CD4-positive, alpha-beta T cell treated with Interleukin-2 at 100 ng/mL for 4 hours (primary cell): Measurements from ENCODE around the gene KRT17.
"Not testable (repeated sequence)": the region's sequence is repeated elsewhere in the genome, so short reads cannot be mapped to it uniquely, and the experiment has no call there.

Source experiments
- DNase-seq: peaks from one replicate; pipeline ENCODE4 v3.0.0-alpha.2; 2020; ENCODE audit warnings: low spot score

Gene KRT17

DNA sequence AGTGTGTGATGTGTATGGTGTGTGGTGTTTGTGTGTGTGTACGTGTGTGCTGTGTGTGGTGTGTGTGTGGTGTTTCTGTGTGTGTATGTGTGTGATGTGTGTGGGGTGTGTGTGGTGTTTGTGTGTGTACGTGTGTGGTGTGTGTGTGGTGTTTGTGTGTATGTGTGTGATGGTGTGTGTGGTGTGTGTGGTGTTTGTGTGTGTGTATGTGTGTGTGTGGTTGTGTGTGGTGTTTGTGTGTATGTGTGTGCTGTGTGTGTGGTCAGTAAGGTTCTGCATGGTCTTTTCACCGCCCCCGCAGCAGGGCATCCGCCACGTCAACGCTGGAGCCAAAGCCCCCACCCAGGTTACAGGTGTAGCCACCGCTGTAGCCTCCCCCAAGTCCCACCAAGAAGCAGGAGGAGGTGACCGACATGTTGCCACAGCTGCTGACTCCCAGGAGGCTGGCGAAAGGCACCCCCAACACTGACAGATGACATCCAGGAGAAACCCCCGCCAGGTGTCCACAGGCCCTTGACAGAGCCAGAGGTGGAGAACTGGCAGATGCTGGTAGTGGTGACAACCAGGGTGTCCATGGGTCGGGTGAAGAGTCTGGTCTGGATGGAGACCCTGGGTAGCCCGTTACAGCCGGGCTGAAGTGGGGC lies 9.3 kb upstream of the KRT17 start:
- DNase-seq, result no peak

DNA sequence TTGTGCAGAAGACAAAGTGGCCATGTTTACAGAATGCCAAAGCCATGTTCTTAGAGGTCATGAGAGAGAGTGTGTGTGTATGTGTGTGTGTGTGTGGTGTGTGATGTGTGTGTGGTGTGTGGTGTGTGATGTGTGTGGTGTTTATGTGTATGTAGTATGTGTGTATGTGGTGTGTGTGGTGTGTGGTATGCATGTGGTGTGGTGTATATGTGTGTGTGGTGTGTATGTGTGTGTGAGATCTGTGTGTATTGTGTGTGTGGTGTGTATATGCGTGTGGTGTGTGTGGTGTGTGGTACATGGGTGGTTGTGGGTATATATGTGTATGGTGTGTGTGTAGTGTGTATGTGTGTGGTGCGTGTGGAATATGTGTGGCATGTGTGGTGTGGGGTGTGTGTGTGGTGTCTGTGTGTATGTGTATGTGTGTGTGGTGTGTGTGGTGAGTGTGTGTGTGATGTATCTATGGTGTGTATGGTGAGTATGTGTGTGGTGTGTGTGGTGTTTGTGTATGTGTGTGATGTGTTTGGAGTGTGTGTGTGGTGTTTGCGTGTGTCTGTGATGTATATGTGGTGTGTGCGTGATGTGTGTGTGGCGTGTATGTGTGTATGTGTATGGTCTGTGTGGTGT lies 8.2 kb upstream of the KRT17 start:
- DNase-seq, result no peak

DNA sequence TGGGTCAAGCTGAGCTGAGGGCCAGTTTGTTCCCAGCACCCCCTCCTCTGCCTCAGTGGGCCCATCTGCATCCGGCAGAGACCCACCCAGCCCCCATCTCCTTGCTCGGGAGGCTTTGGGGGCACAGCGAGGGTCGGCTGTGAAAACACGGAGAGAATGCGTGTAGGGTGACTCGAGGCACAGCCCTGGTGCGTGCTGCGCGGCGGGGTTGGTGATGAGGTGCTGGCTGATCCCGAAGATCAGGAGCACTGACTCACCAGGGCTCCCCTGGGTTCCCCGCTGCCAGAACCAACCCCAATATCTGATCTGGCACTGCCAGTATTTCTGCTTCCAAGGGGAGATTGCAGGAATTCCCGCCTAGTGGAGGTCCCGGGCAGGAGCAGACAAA lies 7.5 kb upstream of the KRT17 start:
- DNase-seq, result no peak

DNA sequence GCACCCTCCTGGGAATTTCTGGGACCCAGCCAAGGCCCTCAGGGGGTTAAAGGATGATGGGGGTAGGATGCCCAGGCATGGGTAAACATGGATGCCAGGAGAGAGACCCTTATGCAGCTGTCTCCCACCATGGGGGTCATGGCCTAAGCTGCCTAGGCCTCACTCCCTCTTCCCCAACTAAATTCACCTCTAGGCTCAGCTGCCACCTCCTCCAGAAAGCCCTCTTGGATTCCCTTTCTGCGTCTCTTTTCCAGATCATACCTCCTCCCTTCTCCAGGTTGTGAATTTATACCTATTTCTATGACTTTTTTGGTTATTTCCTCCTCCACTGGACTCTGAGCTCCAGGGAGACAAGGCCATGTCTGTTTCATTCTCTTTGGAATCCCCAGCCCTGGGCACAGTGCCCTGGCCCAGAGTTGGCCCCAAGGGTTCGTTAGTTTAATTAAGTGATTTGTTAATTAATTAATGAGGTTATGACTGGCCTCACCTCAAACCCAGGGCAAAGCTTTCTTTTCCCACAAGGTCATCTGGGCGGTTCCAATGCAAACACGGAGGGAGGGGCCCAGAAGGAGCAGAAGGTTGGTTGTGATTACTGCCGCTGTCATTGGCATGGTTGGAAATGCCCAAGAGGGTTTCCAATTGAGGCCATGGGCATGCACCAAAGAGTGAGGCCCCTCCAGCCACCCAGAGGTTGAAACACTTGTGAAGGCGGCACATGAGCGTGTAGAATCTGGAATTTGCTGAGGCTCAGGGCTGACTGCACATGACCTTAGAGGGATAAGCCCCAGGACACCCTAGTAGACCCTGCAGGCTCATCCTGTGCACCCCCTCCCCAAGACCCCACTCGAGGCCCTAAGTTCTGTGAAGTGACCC lies 6.9 kb upstream of the KRT17 start:
- no peak for DNase-seq

DNA sequence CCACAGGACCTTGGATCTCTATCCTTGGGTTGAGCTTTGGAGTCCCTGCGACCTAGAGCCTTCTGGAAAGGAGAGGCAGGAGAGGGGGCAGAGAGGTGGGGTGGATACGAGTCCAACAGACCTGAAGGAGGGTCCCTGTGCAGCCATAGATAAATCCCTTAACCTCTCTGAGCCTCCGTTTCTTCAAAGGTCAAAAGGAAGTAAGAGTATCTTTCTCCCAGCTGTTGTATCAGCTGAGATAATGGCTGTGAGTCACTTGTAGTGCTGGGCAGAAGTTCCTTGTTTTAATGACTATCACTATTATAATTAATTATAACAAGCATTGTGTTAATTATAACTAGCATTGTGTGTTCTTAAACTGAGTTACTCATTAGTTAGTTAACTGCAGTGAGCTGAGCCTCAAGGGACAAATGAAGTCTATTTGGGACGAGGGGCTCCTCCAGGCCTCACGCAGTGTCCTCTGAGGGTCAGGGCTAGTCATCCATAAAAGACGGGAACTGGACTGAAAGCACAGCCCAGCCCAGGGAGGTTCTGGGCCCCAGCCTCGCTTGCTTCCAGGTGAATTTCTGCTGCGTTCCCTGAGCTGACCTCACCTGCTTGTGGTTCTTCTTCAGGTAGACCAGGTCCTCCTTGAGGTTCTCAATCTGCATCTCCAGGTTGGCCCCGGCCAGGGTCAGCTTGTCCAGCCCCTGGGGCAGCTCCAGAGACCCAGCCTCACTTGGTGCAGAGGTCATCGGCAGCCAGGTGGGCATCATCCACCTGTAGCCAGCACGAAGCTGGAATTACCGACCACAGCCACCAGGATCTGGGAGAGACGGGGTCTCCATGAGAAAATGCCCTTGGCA lies 5.7 kb upstream of the KRT17 start:
- no peak for DNase-seq

DNA sequence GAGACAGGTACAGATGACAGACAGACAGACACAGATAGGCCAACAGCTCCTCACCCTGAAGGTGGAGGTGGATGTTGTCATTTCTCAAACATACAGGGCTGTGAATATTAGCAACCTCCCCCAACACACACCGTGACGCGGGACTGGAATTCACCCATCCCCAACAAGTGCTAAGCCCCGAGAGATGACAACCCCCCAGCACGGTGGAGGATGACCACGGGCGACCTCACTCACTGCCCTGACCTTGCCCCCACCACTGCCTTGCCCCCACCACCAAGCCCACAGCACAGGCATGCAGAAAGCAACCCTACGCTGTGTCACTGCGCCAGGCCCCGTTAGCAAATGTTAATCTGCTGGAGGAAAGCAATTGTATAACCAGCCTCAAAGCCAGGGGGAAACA lies 4.9 kb upstream of the KRT17 start:
- DNase-seq, result no peak

DNA sequence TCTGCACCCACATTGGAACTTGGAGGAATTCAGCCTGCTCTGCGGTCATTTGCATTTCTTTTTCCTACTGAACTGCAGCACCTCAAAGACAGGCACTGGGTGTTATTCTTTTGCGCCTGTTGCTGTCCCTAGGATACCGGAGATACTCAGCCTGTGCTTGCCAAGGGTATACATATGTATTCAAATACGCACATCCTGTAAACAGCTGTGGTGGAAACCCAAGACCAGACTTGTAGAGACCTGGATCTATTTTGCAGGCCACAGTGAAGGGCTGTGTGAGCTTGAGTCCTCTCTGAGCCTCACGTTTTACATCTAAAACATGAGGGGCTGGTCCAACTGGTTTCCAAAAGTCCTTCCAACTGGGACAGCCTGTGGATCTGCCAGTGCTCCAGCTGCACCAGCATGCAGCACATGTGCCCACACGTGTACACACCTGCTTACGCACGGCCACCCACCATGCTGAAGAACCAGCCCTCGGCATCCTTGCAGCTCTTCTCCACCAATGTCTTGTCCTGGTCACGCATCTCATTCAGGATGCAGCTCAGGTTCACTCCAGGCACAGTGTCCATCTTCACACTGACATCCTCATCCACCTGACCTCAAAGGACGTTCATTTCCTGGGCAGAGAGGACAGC lies 4.4 kb upstream of the KRT17 start:
- not testable (repeated sequence) for DNase-seq

DNA sequence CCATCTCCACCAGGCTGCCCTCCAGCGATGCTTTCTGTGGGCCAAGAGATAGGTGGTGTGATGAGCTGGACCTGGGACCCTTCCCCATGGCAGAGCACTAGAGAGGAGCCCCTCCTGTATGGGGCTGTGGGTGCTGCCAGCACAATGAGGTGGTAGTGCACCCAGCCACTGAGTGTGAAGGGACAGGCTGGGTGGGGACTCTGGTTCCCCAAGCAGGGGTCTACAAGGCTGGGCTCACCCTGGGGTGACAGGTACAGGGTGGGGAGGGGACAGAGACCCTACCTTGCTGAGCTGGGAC lies 3.6 kb upstream of the KRT17 start:
- not testable (repeated sequence) for DNase-seq

DNA sequence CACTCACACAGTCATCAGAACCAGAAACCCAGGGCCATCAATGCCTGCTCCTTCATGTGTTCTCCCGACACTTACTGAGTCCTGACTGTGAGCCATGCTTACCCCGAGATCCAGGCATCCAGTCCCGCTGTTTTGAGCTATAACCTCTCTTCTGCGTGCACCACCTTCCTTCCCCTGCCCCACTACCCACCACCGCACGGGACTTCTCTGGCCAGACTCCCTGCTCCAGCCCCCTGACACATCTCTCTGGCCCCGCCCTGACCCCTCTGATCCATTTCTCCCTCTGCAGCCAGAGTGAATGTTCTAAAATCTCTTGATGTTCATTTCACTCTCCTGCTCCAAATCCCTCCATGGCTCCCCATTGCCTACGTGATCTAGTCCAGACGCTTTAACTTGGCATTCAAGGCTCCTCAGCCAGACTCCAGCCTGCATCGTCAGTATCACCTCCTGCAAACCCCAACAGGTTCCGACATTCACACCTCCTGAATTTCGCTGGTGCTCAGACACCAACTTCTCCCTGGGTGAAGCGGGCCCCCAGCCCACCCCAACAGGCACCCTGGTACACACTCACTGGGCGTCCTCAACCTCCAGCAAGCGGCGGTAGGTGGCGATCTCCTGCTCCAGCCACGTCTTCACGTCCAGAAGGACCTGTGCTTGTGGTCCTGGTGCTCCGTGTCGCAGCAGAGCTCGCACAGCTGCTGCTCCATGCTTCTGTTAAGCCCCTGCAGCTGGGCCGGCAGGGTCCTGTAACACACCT lies 3.1 kb upstream of the KRT17 start:
- DNase-seq, result no peak

DNA sequence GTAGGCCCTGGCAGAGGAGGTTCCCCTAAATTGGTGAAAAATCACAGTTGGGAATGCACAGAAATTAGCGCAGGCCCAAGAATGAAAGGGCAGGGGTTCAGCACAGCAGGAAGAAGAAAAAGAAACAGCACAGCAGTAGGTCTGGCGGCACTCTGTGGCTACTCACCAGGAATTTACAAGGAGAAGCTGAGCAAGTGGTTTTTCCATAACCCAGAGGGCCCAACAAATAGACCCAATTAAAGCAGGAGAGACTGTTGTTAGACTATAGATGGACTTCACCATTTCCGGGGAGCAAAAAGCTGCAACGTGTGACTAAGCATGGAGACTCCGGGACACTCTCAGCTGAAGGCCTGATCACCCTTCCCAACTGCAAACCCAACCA lies 2.5 kb upstream of the KRT17 start:
- not testable (repeated sequence) for DNase-seq

DNA sequence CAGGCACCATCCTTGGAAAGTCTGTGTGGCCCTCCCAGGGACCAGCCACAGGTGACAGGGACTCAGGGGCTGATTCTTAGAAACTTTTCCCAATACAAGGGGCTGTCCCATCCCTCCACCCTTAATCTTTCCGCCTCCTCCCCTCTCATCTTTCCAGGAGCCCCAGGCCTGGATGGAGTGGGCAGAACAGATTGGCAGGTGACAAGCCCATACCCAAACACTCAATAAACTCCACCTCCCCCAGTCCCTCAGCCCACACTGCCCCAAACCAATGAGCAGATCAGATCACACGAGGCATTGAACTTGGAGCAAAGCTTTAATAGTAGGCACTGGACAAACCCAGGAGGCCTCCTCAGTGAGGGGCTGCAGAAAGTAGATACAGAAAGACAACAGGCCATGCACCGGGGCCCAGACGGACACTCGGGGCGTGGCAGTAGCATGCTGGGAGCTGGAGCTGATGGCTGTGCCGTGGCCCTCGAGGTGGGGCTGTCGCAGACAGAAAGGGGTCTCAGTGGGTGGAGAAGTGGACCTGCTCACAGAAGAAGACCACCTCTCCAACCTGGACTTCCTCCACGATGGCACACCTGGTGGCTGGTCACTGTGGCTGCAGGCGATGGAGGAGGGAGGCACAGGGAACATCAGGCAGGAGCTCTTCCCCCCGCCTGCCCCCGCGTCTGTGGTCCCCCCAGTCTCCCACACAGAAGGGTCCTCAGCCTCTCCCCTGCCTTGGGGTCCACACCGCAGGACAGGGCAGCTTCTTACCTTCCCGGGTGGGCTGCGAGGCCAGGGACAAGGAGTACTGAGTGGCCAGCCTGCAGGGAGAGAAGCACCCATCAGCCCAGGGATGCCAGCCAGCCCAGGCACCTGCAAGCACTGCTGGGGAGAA lies 1.9 kb upstream of the KRT17 start:
- not testable (repeated sequence) for DNase-seq

DNA sequence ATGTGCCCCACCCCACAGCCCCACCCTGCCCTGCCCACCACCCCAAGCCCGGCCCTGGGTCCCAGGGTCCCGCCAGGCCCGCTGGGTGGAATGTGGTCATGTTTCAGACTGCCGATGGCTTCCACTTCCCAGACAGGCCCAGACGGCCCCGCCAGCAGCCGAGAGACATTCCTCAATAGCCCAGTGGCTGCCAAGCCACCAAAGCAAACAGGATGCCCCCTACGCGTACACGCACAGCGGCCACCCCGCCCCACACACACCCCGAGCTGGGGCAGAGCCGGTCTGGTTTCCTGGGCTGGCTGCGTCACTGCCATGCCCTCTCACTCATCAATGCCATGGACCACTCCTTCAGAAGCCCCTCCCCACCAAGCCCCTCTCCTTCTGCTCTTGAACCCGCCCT lies 1.2 kb upstream of the KRT17 start:
- DNase-seq, result no peak

DNA sequence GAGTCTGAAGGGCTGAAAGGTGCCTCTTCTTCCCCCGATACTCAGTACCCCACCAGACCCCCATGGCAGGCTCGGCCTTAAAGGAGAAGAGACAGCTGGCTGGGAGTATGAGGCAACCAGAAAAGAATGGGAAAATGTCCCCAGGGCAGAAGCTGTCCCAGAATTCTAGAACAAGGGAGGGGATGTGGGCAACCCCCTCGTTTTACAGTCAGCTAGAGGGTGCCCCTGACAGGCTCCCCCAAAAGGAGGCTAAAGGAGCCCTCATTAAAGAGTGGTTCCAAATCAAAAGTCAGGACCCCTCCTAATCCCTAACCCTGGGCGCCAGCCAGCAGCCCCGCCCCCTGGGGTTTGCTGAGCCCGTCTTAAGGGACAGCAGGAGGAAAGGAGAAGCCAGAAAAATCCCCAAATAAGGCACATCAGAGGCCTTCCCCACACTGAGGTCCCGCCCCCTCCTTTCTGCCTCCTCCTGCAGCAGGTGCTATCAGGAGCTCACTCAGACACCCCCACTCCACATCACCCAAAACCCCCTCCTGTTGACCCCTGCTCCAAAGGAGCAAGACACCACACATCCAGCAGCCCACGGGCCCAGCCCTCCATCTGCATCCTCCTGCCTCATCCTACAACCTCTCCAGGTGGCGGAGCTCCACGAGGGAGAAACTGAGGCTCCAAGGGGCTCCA lies 1.1 kb downstream of the KRT17 start:
- not testable (repeated sequence) for DNase-seq

DNA sequence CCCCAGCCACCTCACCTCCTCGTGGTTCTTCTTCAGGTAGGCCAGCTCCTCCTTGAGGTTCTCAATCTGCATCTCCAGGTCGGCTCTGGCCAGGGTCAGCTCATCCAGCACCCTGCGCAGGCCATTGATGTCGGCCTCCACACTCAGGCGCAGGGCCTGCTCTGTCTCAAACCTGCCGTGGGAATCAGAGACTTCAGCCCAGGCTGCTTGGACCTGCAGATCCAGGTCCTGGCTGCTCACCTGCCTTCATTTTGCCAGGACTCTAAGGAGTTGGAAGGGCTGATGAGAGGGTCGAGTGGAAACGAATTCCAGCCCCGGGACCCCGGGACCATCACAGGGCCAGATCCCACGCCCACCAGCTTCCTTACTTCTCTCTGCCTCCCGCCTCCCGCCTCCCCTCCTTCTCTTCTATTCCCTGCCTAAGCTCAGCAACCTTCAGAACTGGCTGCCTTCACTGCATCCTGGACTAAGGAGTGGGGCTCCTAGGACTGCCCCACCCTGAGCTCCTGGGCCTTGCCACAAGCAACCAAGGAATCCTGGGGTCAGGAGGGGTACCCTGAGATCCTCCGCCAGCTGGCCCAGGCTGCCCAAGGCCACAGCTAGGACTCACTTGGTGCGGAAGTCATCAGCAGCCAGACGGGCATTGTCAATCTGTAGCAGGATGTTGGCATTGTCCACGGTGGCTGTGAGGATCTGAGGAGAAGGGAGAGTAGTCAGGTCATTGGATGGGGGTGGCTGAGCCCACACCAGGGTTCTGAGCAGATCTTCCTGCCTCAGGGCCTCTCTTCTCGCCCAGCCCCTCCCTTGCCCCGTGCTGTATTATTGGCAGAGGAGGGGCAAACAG lies 1.8 kb downstream of the KRT17 start:
- not testable (repeated sequence) for DNase-seq

DNA sequence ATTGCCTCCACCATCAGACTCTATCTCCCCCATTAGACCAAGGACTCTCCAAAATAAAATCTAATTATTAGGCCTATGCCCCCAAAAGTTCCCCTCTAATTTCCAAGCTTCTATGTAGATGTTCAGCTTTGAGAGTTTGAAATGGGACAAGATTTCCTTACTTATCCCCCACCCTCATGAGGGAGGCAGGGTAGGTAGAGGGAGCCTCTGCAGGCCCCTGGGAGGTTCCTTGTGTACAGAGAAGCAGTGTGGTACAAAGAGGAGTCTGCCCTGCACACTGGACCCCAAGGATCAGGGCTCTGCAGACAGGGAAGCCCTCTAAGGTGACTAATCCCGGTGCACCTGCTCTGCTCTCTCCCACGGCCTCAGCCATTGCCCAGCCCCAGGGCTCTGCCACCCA lies 2.5 kb downstream of the KRT17 start:
- DNase-seq, result no peak

DNA sequence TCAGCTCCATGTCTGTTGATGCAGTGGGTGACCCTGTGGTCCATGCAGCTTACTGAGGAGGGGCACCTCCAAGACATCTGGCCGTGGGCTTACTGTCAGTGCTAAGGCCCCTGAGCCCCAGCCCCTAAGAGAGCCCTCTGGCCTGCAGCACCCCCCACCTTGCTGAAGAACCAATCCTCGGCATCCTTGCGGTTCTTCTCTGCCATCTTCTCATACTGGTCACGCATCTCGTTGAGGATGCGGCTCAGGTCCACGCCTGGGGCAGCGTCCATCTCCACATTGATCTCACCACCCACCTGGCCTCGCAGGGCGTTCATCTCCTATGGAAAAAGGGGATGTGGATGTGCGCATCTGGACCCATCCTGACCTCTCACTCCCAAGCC lies 2.9 kb downstream of the KRT17 start:
- not testable (repeated sequence) for DNase-seq

DNA sequence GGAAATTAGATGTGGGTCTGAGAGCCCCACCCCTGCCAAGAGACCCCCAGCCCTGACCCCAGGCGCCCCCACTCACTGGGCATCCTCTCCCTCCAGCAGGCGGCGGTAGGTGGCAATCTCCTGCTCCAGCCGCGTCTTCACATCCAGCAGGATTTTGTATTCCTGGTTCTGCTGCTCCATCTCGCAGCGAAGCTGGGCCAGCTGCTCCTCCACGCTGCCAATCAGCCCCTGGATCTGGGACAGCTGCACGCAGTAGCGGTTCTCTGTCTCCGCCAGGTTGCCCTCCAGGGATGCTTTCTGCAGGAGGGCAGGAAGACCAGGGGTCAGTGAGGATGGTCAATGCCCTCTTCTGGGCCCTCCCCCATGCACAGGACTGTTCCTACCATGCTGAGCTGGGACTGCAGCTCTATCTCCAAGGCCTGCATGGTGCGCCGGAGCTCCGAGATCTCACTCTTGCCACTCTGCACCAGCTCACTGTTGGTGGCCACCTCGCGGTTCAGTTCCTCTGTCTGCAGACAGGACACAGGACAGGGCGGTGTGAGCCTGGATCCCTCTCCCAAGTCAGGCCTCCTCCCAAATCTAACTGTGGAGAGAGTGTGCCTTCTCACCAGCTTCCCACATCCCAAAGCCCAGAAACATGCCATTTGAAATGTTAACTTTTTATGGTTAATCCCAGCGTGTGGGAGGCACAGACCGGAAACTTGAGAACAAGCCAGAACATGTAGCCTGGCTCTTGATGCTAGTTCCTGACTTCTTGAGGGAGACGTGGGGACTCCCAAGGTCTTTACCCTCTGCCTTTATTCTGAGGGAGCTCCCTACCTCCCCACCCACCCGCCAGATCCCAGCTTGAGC lies 3.6 kb downstream of the KRT17 start:
- no peak for DNase-seq
